SK-N-SH treated with all-trans-retinoic acid at 6 μM for 48 hours (cell line): Measurements from ENCODE around the gene NETO1.

Experiments used
- PPARA ChIP-seq: fragments of 250-450 bp; sonication (Bioruptor Pico); IDR thresholded peaks from 2 replicates; pipeline ENCODE4 v1.5.0; 2020; ENCODE audit warnings: mild to moderate bottlenecking, borderline replicate concordance
- RARB ChIP-seq: fragments of 250-450 bp; sonication (Bioruptor Pico); IDR thresholded peaks from 2 replicates; pipeline ENCODE4 v1.8.0; 2021; ENCODE audit warnings: mild to moderate bottlenecking, moderate library complexity
- TCF4 ChIP-seq: fragments of 250-450 bp; sonication (Bioruptor Pico); IDR thresholded peaks from 2 replicates; pipeline ENCODE4 v1.8.0; 2021; ENCODE audit warnings: mild to moderate bottlenecking, moderate library complexity, borderline replicate concordance
- ZC3H10 ChIP-seq: fragments of 250-450 bp; sonication (Bioruptor Pico); IDR thresholded peaks from 2 replicates; pipeline ENCODE4 v1.5.1; 2021; ENCODE audit warnings: mild to moderate bottlenecking, moderate library complexity
- ZNF565 ChIP-seq: fragments of 450-650 bp; formaldehyde crosslinking; conservative IDR thresholded peaks from 2 replicates; pipeline ENCODE4 v1.5.0; 2020; ENCODE audit warnings: low read depth, mild to moderate bottlenecking, moderate library complexity
- TF ChIP-seq, protein P1 (sequence below): fragments of 250-450 bp; sonication (Bioruptor Pico); IDR thresholded peaks from 2 replicates; pipeline ENCODE4 v1.5.1; 2021; ENCODE audit warnings: mild to moderate bottlenecking, moderate library complexity
- TF ChIP-seq, protein P2 (sequence below): fragments of 250-450 bp; sonication (Bioruptor Pico); IDR thresholded peaks from 2 replicates; pipeline ENCODE4 v1.8.0; 2020; ENCODE audit warnings: mild to moderate bottlenecking, moderate library complexity, borderline replicate concordance

DNA sequence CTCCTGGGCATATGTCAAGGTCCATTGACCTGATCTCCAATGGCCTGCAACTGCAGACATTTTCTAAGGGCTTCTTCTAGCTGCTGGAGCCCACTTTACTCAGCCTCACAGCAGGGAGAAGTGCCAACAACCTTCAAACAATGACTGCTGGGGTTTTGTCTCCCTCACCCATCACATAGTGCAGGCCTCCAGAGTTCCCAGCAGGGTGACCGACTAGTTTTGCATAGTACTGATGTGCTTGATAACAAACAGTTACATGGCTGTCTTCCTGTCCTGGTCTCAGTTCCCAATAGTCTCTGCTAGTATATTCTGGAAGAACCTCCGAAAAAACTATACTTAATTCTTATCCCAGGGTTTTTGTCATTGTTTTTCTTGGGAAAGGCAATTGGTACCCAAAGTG, 10.4 kb upstream of the NETO1 start:
- TF ChIP-seq RARB (no peak), ZC3H10 (CRISPR knock-in tag) (no peak), PPARA (CRISPR knock-in tag) (no peak), ZNF565 (CRISPR knock-in tag) (no peak), TCF4 (CRISPR knock-in tag) (no peak)
- TF ChIP-seq, protein P1, sequence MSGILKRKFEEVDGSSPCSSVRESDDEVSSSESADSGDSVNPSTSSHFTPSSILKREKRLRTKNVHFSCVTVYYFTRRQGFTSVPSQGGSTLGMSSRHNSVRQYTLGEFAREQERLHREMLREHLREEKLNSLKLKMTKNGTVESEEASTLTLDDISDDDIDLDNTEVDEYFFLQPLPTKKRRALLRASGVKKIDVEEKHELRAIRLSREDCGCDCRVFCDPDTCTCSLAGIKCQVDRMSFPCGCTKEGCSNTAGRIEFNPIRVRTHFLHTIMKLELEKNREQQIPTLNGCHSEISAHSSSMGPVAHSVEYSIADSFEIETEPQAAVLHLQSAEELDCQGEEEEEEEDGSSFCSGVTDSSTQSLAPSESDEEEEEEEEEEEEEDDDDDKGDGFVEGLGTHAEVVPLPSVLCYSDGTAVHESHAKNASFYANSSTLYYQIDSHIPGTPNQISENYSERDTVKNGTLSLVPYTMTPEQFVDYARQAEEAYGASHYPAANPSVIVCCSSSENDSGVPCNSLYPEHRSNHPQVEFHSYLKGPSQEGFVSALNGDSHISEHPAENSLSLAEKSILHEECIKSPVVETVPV = no peak
- TF ChIP-seq, protein P2, sequence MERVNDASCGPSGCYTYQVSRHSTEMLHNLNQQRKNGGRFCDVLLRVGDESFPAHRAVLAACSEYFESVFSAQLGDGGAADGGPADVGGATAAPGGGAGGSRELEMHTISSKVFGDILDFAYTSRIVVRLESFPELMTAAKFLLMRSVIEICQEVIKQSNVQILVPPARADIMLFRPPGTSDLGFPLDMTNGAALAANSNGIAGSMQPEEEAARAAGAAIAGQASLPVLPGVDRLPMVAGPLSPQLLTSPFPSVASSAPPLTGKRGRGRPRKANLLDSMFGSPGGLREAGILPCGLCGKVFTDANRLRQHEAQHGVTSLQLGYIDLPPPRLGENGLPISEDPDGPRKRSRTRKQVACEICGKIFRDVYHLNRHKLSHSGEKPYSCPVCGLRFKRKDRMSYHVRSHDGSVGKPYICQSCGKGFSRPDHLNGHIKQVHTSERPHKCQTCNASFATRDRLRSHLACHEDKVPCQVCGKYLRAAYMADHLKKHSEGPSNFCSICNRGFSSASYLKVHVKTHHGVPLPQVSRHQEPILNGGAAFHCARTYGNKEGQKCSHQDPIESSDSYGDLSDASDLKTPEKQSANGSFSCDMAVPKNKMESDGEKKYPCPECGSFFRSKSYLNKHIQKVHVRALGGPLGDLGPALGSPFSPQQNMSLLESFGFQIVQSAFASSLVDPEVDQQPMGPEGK (CRISPR knock-in tag) = no peak
